ENCODE measurements around the gene UBE2G2.

Gene UBE2G2

GRCh38 chr21:44842721-44843445 lies 41.3 kb upstream of the UBE2G2 start:
- TF ChIP-seq MAX (IDR thresholded peaks at IDR 0.05; ENCODE audit: low read depth, low read length) = no peak
- no peak for TF ChIP-seq MYC (IDR thresholded peaks at IDR 0.05; ENCODE audit: low read depth, low read length)
- no peak for TF ChIP-seq CTCF (IDR thresholded peaks at IDR 0.05; ENCODE audit: low read depth, low read length)
- TF ChIP-seq POLR2A (IDR thresholded peaks at IDR 0.05; ENCODE audit: extremely low read depth, insufficient read length) = no peak
- no peak for DNase-seq (ENCODE audit: low read depth)

GRCh38 chr21:44842087-44842486 lies 40.5 kb upstream of the UBE2G2 start:
- DNase-seq (ENCODE audit: low read depth) = no peak
- TF ChIP-seq CTCF (IDR thresholded peaks at IDR 0.05; ENCODE audit: low read depth, low read length) (no peak), MAX (IDR thresholded peaks at IDR 0.05; ENCODE audit: low read depth, low read length) (no peak), MYC (IDR thresholded peaks at IDR 0.05; ENCODE audit: low read depth, low read length) (no peak), POLR2A (IDR thresholded peaks at IDR 0.05; ENCODE audit: extremely low read depth, insufficient read length) (no peak)
- H3K4me3 ChIP-seq (ENCODE audit: low read depth, low read length) = no peak overlapping the region

More at GRCh38 chr21:44842721-44843445, 41.3 kb upstream of the UBE2G2 start:
- H3K4me3 ChIP-seq (ENCODE audit: low read depth, low read length) = no peak overlapping the region

- no peak overlapping the region for H3K4me3 ChIP-seq (ENCODE audit: low read depth, low read length)
- no peak for TF ChIP-seq CTCF (IDR thresholded peaks at IDR 0.05; ENCODE audit: low read depth, low read length)
- no peak for TF ChIP-seq MAX (IDR thresholded peaks at IDR 0.05; ENCODE audit: low read depth, low read length)
- TF ChIP-seq POLR2A (IDR thresholded peaks at IDR 0.05; ENCODE audit: extremely low read depth, insufficient read length) = no peak
- no peak for TF ChIP-seq MYC (IDR thresholded peaks at IDR 0.05; ENCODE audit: low read depth, low read length)
- DNase-seq (ENCODE audit: low read depth) = no peak
Measured at GRCh38 chr21:44840771-44841170, 39.2 kb upstream of the UBE2G2 start.

GRCh38 chr21:44838951-44839350 lies 37.3 kb upstream of the UBE2G2 start:
- H3K4me3 ChIP-seq (ENCODE audit: low read depth, low read length) = no peak overlapping the region
- DNase-seq (ENCODE audit: low read depth) = no peak
- TF ChIP-seq POLR2A (IDR thresholded peaks at IDR 0.05; ENCODE audit: extremely low read depth, insufficient read length) (no peak), MAX (IDR thresholded peaks at IDR 0.05; ENCODE audit: low read depth, low read length) (no peak), CTCF (IDR thresholded peaks at IDR 0.05; ENCODE audit: low read depth, low read length) (no peak), MYC (IDR thresholded peaks at IDR 0.05; ENCODE audit: low read depth, low read length) (no peak)

GRCh38 chr21:44838039-44838895 lies 36.6 kb upstream of the UBE2G2 start:
- DNase-seq (ENCODE audit: low read depth) = no peak
- TF ChIP-seq MYC (IDR thresholded peaks at IDR 0.05; ENCODE audit: low read depth, low read length) (no peak), MAX (IDR thresholded peaks at IDR 0.05; ENCODE audit: low read depth, low read length) (no peak), POLR2A (IDR thresholded peaks at IDR 0.05; ENCODE audit: extremely low read depth, insufficient read length) (no peak), CTCF (IDR thresholded peaks at IDR 0.05; ENCODE audit: low read depth, low read length) (no peak)
- no peak overlapping the region for H3K4me3 ChIP-seq (ENCODE audit: low read depth, low read length)

Data from NB4 (cell line).